GM21737 (cell line): ENCODE results near the gene ZNF512B.
A peak's percentile ranks its signal among the peaks of the same experiment; 100 is the strongest.

Source experiments
- ATAC-seq: cut with Tn5 transposase; IDR thresholded peaks from one replicate; pipeline ENCODE4 v1.9.1; 2021; ENCODE audit warnings: mild to moderate bottlenecking, moderate library complexity; ENCODE audit not compliant: unreplicated experiment

Gene ZNF512B

GRCh38 chr20:63951398-63952209 lies 18.1 kb downstream of the ZNF512B start:
- ATAC-seq = no peak

- ATAC-seq = no peak
Measured at GRCh38 chr20:63950701-63951397, 18.9 kb downstream of the ZNF512B start.

DNA sequence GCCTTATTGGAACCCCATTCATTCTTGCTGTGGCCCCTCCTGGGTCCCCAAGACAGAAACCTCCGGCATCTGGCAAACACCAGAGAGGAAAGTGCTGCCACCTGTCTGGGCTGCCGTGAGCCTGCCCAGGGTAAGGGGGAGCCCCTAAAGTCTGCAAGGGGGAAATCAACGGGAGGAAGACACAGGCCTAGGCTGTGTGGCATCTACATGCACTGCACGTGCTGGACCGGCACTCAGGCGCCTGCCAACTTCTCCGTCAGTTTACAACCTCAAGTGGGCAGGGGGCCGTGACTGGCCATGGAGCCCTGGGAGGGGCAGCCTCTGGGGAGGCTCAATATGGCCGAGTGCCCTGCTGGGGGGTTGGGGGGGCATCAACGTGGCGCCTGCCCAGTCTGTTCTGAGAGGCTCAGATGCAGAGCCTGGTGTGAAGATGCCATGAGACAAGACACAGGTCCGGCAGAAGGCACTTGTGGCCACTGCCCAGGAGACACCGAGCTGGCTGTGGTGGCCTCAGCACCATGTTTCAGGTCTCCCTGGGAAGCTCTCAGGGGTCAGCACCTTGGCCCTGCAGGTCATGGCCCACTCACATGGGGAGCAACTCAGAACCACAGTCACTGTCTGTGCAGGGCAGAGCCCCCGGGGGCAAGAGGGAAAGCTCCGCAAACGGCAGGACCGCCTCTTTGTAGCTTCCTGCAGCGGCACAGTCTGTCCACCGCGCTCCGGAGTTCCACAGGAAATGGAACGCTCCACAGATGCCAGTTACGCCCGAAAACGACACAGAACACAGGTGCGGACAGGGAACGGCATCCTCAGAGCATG lies 21.9 kb downstream of the ZNF512B start:
- no peak for ATAC-seq

DNA sequence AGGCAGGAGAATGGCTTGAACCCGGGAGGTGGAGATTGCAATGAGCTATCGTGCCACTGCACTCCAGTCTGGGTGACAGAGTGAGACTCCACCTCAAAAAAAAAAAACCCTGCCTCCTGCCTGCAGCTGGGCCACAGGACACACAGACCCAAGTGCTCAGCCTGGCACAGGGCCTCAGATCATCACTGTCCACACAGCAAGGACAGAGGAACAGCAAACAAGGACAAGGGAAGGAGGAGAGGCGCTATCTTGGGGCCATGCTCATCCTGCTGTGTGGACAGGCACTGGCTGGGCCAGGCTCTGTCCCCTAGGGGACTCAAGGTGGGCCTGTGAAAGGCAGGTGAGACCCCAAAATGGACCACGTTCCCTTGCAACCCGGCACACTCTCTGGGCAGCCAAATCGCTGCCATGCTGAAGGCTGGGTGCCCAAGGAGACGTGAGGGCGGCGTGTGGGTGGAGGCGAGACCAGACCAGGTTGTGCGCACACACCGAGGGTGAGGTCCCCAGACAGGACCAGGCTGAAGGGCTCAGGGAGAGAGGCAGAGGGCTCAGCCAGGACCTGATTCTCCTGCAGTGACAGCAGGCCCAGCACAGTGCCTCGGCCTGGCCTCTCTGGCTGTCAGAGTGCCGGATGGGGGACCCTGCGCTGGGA lies 22.6 kb downstream of the ZNF512B start:
- ATAC-seq = no peak

- no peak for ATAC-seq
Measured at GRCh38 chr20:63945921-63946920, 23.5 kb downstream of the ZNF512B start.

DNA sequence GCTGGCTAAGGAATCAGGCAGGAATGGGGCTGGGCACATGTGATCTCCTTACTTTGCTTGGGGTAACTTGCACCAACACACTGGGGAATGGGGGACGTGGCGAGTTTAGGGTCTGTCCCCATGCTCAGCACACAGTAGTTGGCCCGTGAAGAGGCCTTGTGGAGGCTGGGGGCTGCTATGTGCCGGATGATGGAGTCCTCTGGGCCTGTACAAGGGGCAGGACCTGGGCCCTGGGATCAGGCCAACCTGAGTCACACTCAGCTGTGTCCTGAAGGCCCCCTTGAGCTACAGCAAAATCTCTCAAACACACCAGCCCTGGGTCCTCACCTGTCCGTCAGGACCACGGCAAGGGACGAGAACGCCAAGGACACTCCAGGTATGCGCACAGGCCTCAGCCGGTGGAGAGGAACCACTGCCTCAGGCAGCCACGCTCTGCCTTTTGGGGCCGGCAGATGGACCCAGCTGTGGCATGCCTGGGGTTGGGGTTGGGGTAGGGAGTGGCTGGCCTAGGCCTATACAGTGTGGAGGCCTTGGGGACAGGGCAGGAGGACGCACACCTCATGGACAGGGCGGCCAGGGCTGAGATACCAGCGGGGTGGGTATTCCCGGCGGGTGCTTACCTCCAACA lies 24.6 kb downstream of the ZNF512B start:
- no peak for ATAC-seq

- ATAC-seq = no peak
Measured at GRCh38 chr20:63944078-63944941, 25.4 kb downstream of the ZNF512B start.

- no peak for ATAC-seq
Measured at GRCh38 chr20:63943808-63944077, 26.0 kb downstream of the ZNF512B start.

DNA sequence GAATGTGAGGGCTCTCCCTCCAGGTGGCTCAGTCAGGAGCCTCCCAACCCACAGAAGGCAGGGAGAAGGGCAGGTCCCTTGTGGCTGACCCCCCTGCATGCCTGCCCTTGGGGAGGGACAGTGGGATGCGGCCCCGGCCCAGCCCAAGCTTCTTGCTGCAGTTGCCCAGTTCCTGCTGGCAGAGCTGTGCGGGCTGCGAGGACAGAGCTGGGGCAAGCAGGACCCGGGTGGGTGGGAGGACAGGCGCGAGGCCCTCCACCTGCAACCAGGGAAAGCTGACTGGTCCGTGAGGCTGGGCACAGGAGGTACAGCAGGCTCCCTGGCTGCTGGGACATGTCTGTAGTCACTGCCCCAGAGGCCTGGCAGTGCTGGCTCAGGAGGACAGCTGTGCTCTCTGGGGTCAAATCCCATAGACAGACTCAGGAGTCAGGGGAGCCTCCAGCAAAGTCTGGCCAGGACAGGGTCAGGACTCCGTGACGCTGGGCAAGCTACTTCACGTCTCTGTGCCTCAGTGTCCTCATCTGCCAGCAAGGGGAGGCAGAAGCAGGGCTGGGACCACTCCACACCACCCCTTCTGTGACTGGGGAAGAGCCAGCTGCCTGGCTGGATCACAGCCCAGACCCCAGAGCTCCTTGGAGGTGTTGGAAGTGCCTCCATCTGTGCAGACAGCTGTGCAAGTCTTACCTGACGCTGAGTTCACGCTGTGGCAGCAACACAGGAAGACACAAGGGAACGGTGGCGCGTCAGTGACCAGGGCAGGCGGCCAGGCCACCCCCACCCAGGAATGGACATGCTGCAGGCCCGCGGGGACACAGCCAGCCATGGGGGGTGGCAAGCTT lies 26.5 kb downstream of the ZNF512B start:
- ATAC-seq = no peak

- ATAC-seq = no peak
Measured at GRCh38 chr20:63942250-63942951, 27.3 kb downstream of the ZNF512B start.

DNA sequence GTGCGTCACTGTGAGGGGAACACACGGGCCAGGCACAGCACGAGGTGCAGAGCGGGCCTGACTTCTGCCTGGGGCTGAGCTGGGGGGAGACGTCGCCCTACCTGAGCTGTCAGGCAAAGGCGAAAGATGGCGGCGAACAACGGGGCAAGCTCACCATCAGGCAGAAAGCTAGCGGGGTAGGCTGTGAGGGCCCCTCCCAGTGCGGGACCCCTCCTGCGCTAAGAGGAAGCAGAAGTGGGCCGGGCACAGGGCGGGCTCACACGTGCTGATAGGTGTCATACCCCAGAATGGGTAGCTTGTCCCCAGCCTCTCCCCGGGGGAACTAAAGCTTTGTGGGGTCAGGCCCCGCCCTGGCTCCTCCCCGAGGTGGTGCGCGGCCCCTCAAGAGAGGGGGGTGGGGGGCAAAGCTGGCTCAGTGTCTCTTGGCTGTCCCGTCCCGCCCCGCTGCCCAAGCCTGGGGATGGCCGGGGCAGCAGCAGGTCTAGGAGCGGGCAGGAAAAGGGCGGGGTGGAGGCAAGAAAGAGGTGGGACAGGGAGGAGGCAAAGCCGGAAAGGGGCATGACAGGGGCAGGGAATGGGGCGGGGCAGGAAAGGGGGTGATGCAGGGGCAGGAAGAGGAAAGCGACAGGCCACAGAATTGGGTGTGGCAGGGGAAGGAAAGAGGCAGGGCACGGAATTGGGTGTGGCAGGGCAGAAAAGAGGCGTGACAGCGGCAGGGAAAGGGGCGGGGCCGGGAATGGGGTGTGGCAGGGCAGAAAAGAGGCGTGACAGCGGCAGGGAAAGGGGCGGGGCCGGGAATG lies 28.2 kb downstream of the ZNF512B start:
- ATAC-seq = peak; percentile 48

GRCh38 chr20:63940472-63941266 lies 29.1 kb downstream of the ZNF512B start:
- no peak for ATAC-seq

DNA sequence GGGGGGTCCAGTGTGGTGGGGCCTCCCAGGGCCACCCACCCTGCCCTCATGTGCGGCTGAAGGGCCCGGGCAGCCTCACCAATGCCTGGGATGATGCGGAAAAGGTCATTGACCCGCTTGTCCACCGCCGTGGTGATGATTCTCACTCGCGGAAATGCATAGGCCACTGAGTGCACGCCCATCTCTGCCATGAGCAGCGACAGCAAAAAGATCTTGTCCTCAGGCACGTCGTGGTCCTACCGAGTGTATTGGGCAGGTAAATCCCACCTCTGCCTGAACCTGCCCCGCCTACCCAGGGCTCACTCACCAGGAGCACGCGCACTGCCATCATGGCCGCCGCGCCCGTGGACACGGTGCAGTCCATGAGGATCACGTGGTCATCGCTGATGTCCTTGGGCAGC lies 29.7 kb downstream of the ZNF512B start:
- ATAC-seq = no peak

DNA sequence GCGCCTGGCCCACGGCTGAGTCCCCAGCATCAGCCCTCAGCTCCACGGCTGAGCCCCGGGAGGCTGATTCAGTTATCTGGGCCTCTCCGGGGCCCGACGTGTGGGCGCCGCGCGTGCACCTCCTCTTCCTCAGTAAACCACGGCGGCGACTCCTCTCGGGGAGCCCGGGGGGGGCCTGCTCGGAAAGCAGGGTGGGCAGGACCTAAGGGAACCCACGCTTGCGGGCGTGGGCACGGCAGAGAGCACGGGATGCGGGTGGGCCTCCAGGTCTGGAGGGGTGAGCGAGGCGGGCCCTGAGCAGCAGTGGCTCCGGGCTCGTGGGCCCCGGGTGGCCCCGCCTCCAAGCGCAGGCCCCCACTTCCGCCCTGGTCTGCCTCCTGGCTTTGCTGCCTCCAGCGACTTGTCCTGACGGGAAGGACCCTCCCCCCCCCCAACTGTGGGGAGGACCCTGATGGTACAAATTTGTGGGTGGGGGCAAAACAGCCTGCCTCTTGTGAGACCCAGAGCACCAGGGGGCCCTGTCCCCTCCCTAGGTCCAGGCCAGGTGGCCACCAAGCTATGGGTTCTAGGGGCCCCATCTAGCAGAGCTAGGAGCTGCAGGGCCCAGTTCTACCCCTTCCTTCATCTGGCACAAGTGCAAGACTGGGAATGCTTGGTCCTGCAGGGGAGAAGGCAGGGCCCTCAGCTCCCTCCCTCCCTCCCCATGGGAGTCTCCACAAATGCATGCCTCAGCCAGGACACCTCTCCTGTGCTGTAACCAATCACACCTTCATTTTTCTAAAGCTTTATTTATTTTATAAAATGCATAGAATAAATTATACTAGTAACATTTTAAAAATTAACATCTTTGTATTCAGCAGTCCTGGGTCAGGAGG lies 30.4 kb downstream of the ZNF512B start:
- no peak for ATAC-seq

DNA sequence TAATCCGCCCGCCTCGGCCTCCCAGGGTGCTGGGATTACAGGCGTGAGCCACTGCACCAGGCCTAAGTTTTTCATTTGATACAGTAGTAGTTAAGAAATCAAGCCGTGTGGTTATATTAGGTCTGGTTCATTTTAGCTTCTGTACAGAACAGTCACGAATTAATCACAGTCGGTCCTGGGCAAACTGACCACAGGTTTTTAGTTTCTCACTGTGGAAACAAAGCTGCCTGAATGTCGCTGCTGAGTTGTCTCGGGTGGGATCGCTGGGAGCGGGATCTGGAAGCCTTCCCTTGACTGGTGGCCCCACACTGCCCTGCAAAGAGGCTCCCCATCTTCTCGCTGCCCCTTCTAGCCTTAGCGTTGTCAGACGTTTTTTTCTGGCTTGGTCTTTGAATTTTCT lies 32.1 kb downstream of the ZNF512B start:
- no peak for ATAC-seq
